NT2/D1 (cell line): ENCODE measurements around the gene RNF149.

Source experiments
- SUZ12 ChIP-seq: IDR thresholded peaks from 2 replicates; pipeline ENCODE4 v1.6.1; 2011; ENCODE audit not compliant: insufficient read length, insufficient read depth; ENCODE audit errors: extremely low read depth
- YY1 ChIP-seq: IDR thresholded peaks from 2 replicates; pipeline ENCODE4 v1.6.1; 2011; ENCODE audit not compliant: insufficient read length, insufficient read depth
- ZNF274 ChIP-seq: IDR thresholded peaks from 2 replicates; pipeline ENCODE4 v1.6.1; 2011; ENCODE audit warnings: mild to moderate bottlenecking, low read depth, low read length

GRCh38 chr2:101238930-101239759 is 69.4 kb downstream of the RNF149 start:
- TF ChIP-seq ZNF274 (no peak), YY1 (no peak), SUZ12 (no peak)
